ENCODE measurements around the gene RASGRF1.

DNA sequence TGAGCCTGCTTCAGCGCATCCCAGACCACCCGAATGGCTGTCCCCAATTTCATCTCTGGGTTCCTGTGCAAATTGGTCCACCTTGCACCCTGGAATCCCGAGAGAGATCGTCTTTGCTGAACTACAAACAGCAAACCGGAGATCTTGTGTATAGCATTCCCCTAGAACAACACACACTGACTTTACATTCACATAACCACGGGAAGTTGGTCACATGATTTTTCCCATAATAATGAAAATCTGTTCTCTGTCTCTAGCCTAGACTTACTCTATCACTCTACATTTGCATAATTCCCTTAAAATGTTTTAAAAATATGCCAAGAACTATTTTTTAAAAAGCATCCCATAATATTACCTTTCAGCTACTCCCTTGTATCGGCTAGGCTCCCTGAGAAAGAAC is 180.3 kb downstream of the RASGRF1 start:
- TF ChIP-seq EZH2phosphoT487 (IDR thresholded peaks at IDR 0.05; ENCODE audit: unreplicated experiment) (no peak), CREB1 (CRISPR knock-in tag; IDR thresholded peaks at IDR 0.05; ENCODE audit: low read depth) (no peak), ZNF331 (CRISPR knock-in tag; IDR thresholded peaks at IDR 0.05; ENCODE audit: low read depth) (no peak), EZH2 (IDR thresholded peaks at IDR 0.05; ENCODE audit: low read depth, unreplicated experiment) (no peak), POLR2AphosphoS5 (IDR thresholded peaks at IDR 0.05; ENCODE audit: low read depth) (no peak; the same call in 1 of the 2 replicates), JUNB (IDR thresholded peaks at IDR 0.05; ENCODE audit: unreplicated experiment) (no peak), NANOG (IDR thresholded peaks at IDR 0.05; ENCODE audit: borderline replicate concordance) (no peak), ZNF114 (CRISPR knock-in tag; IDR thresholded peaks at IDR 0.05) (no peak)
- TF ChIP-seq, protein P1, sequence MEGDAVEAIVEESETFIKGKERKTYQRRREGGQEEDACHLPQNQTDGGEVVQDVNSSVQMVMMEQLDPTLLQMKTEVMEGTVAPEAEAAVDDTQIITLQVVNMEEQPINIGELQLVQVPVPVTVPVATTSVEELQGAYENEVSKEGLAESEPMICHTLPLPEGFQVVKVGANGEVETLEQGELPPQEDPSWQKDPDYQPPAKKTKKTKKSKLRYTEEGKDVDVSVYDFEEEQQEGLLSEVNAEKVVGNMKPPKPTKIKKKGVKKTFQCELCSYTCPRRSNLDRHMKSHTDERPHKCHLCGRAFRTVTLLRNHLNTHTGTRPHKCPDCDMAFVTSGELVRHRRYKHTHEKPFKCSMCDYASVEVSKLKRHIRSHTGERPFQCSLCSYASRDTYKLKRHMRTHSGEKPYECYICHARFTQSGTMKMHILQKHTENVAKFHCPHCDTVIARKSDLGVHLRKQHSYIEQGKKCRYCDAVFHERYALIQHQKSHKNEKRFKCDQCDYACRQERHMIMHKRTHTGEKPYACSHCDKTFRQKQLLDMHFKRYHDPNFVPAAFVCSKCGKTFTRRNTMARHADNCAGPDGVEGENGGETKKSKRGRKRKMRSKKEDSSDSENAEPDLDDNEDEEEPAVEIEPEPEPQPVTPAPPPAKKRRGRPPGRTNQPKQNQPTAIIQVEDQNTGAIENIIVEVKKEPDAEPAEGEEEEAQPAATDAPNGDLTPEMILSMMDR (conservative IDR thresholded peaks at IDR 0.05; ENCODE audit: low read depth in 2 of 2): no peak

Measured in GM23338 (cell line).